UCSD-AML1 (cell line): Measurements from ENCODE around the gene GLT6D1.

Source experiments
- DNase-seq: peaks from one replicate; lab custom pipeline; 2025; ENCODE audit not compliant: unreplicated experiment; lab: John Stamatoyannopoulos, UW

GLT6D1 gene

GRCh38 chr9:135624282-135624681 is 15.1 kb downstream of the GLT6D1 start:
- DNase-seq: no peak

GRCh38 chr9:135622415-135623020 is 16.8 kb downstream of the GLT6D1 start:
- DNase-seq: no peak

- DNase-seq: no peak
These were observed 18.8 kb downstream of the GLT6D1 start for GRCh38 chr9:135620558-135620957.

- no peak for DNase-seq
These were observed 19.8 kb downstream of the GLT6D1 start for GRCh38 chr9:135619599-135619886.

- no peak for DNase-seq
These were observed 20.3 kb downstream of the GLT6D1 start for GRCh38 chr9:135618866-135619598.

GRCh38 chr9:135617991-135618411 is 21.3 kb downstream of the GLT6D1 start:
- no peak for DNase-seq

GRCh38 chr9:135617538-135617900 is 21.8 kb downstream of the GLT6D1 start:
- DNase-seq: no peak

- no peak for DNase-seq
These were observed 22.5 kb downstream of the GLT6D1 start for GRCh38 chr9:135616619-135617537.

GRCh38 chr9:135615666-135616618 is 23.4 kb downstream of the GLT6D1 start:
- no peak for DNase-seq

- DNase-seq: no peak
These were observed 24.3 kb downstream of the GLT6D1 start for GRCh38 chr9:135614821-135615665.

GRCh38 chr9:135613946-135614805 is 25.2 kb downstream of the GLT6D1 start:
- no peak for DNase-seq

- no peak for DNase-seq
These were observed 26.1 kb downstream of the GLT6D1 start for GRCh38 chr9:135612981-135613910.

GRCh38 chr9:135612437-135612836 is 26.9 kb downstream of the GLT6D1 start:
- DNase-seq: no peak

- DNase-seq: no peak
These were observed 27.5 kb downstream of the GLT6D1 start for GRCh38 chr9:135611875-135612209.

- DNase-seq: no peak
These were observed 28.0 kb downstream of the GLT6D1 start for GRCh38 chr9:135611142-135611874.

GRCh38 chr9:135610290-135611141 is 28.8 kb downstream of the GLT6D1 start:
- DNase-seq: no peak
